PC-9 (cell line): ENCODE results near the gene PIK3R6. TPM values are rescaled to one million over a fixed set of nuclear protein-coding genes. Genes with fewer than 3 reads are reported as not detected.

Experiments
- BruUV-seq: library from RNA; stranded (reverse); fragments of 400-500 nt; replicated peaks from 2 replicates; lab custom pipeline; 2021; lab: Mats Ljungman, UMichigan
- CTCF ChIA-PET: fragments of 300-600 bp; sonication (Branson Sonifier 250); formaldehyde crosslinking; loops from one replicate; lab custom pipeline; 2022; ENCODE audit warnings: antibody characterized with exemption; lab: Charles Lee
- POLR2A ChIA-PET: fragments of 300-600 bp; sonication (Branson Sonifier 250); formaldehyde crosslinking; loops from one replicate; lab custom pipeline; 2022; ENCODE audit warnings: antibody characterized with exemption; ENCODE audit not compliant: unreplicated experiment; lab: Charles Lee
- DNase-seq, 2 experiments: peaks; one replicate each; pipeline versions ENCODE4 v3.0.0 to v3.0.0-alpha.2; 2015 to 2022; ENCODE audit warnings: mixed read lengths in 1 of 2
- H2AFZ ChIP-seq: fragments of 200-600 bp; sonication (generic); 2 replicates; pipeline ENCODE4 v1.8.1; 2017; ENCODE audit warnings: antibody characterized with exemption
- H3F3A ChIP-seq: fragments of 200-600 bp; sonication (generic); 2 replicates; pipeline ENCODE4 v1.8.1; 2017; ENCODE audit warnings: antibody characterized with exemption, mild to moderate bottlenecking, low read depth; ENCODE audit not compliant: insufficient read depth
- H3K27ac ChIP-seq: fragments of 200-600 bp; sonication (generic); 2 replicates; pipeline ENCODE4 v1.6.1; 2016; ENCODE audit warnings: mixed run types
- H3K27me3 ChIP-seq: fragments of 200-600 bp; sonication (generic); 2 replicates; pipeline ENCODE4 v1.6.1; 2016; ENCODE audit warnings: low read depth, mixed run types; ENCODE audit not compliant: insufficient read depth
- H3K36me3 ChIP-seq: fragments of 200-600 bp; sonication (generic); 2 replicates; pipeline ENCODE4 v1.6.1; 2016; ENCODE audit warnings: low read depth, mixed run types
- H3K4me1 ChIP-seq: fragments of 200-600 bp; sonication (generic); replicated peaks from 2 replicates; pipeline ENCODE4 v1.6.1; 2016; ENCODE audit warnings: mixed run types; ENCODE audit not compliant: insufficient read depth
- H3K4me2 ChIP-seq: fragments of 200-600 bp; sonication (generic); 2 replicates; pipeline ENCODE4 v1.6.1; 2017; ENCODE audit warnings: mixed run types
- H3K4me3 ChIP-seq: fragments of 200-600 bp; sonication (generic); 2 replicates; pipeline ENCODE4 v1.6.1; 2016; ENCODE audit warnings: mixed run types
- H3K79me2 ChIP-seq: fragments of 200-600 bp; sonication (generic); 2 replicates; pipeline ENCODE4 v1.6.1; 2017; ENCODE audit warnings: low read depth, mixed run types
- H3K9me2 ChIP-seq: fragments of 200-600 bp; sonication (generic); 2 replicates; pipeline ENCODE4 v1.8.1; 2017; ENCODE audit warnings: mild to moderate bottlenecking; ENCODE audit not compliant: insufficient read depth
- H3K9me3 ChIP-seq: fragments of 200-600 bp; sonication (generic); 2 replicates; pipeline ENCODE4 v1.8.1; 2016; ENCODE audit warnings: low read depth; ENCODE audit not compliant: insufficient read depth
- H4K20me1 ChIP-seq: fragments of 200-600 bp; sonication (generic); 2 replicates; pipeline ENCODE4 v1.8.1; 2017; ENCODE audit not compliant: insufficient read depth
- CTCF ChIP-seq: fragments of 200-600 bp; sonication (generic); conservative IDR thresholded peaks from 2 replicates; pipeline ENCODE4 v1.6.1; 2017; ENCODE audit warnings: mixed run types, antibody characterized with exemption, mild to moderate bottlenecking, moderate library complexity
- EZH2 ChIP-seq: fragments of 200-600 bp; sonication (generic); IDR thresholded peaks from 2 replicates; pipeline ENCODE4 v1.8.0; 2017; ENCODE audit warnings: antibody characterized with exemption, low read depth
- intact Hi-C: fragments of 100-400 bp; cut with micrococcal nuclease; formaldehyde crosslinking; loops from one replicate; pipeline ENCODE4 v1.10.0; 2022; ENCODE audit not compliant: unreplicated experiment
- total RNA-seq: library from RNA; stranded (reverse); gene quantifications from 2 replicates; pipeline ENCODE4 v1.2.3, GENCODE V29; 2021

PIK3R6 gene
- total RNA-seq, 1 experiment from 2014 or later: not detected

GRCh38 chr17:8820311-8821010 lies 47.0 kb downstream of the PIK3R6 start:
- no peaks in the 10 kb centered on the region for H3K79me2 ChIP-seq
- no peak overlapping the region for H3K4me2 ChIP-seq
- H3K9me3 ChIP-seq: no peaks in the 10 kb centered on the region
- no peaks in the 10 kb centered on the region for H4K20me1 ChIP-seq
- DNase-seq: no peak
- ChIA-PET POLR2A (interaction anchor here (0.6 kb wide), 1 partner anchor 19 kb away, joined by 4 read pairs; no protein-coding TSS in a partner anchor), CTCF (no interaction called here)
- intact Hi-C loops: no loop called here
- no peaks in the 10 kb centered on the region for H3K4me1 ChIP-seq
- H3K4me3 ChIP-seq: no peak overlapping the region
- H3K27ac ChIP-seq: no peak overlapping the region
- H3K36me3 ChIP-seq: no peaks in the 10 kb centered on the region
- H3K9me2 ChIP-seq: no peaks in the 10 kb centered on the region
- TF ChIP-seq CTCF: no peak
- no peaks in the 10 kb centered on the region for H3F3A ChIP-seq
- H3K27me3 ChIP-seq: peaks cover 14% of the 10 kb centered on the region; the same call in 1 of the 2 replicates
- BruUV-seq: no TSS peak
- no peak overlapping the region for H2AFZ ChIP-seq

GRCh38 chr17:8818654-8819330 lies 48.7 kb downstream of the PIK3R6 start:
- Histone ChIP-seq H3K27ac (no peak overlapping the region), H3K79me2 (no peaks in the 10 kb centered on the region), H3K27me3 (peaks cover 14% of the 10 kb centered on the region; the same call in 1 of the 2 replicates), H3K9me3 (no peaks in the 10 kb centered on the region), H3K4me2 (no peak overlapping the region), H2AFZ (no peak overlapping the region), H3F3A (no peaks in the 10 kb centered on the region), H3K4me1 (no peaks in the 10 kb centered on the region), H3K36me3 (no peaks in the 10 kb centered on the region), H4K20me1 (no peaks in the 10 kb centered on the region), H3K4me3 (no peak overlapping the region), H3K9me2 (no peaks in the 10 kb centered on the region)
- no TSS peak for BruUV-seq
- no peak for DNase-seq
- intact Hi-C loops: no loop called here
- TF ChIP-seq EZH2: no peak
- no peak for TF ChIP-seq CTCF
- ChIA-PET POLR2A (no interaction called here), CTCF (no interaction called here)

- no peaks in the 10 kb centered on the region for H3F3A ChIP-seq
- no peaks in the 10 kb centered on the region for H4K20me1 ChIP-seq
- peaks cover 14% of the 10 kb centered on the region; the same call in 1 of the 2 replicates for H3K27me3 ChIP-seq
- H3K4me3 ChIP-seq: no peak overlapping the region
- intact Hi-C loops: no loop called here
- no peak overlapping the region for H3K27ac ChIP-seq
- no peaks in the 10 kb centered on the region for H3K36me3 ChIP-seq
- no TSS peak for BruUV-seq
- no peak overlapping the region for H3K4me2 ChIP-seq
- TF ChIP-seq CTCF (no peak), EZH2 (no peak)
- CTCF ChIA-PET: no interaction called here
- no peaks in the 10 kb centered on the region for H3K79me2 ChIP-seq
- H3K9me2 ChIP-seq: no peaks in the 10 kb centered on the region
- POLR2A ChIA-PET: no interaction called here
- H3K9me3 ChIP-seq: no peaks in the 10 kb centered on the region
- DNase-seq: no peak
- H3K4me1 ChIP-seq: no peaks in the 10 kb centered on the region
- H2AFZ ChIP-seq: no peak overlapping the region
These were observed 49.4 kb downstream of the PIK3R6 start for GRCh38 chr17:8818047-8818446.
